Heart right ventricle (tissue), 16 donors: Measurements from ENCODE around the gene ACVRL1. TPM values are rescaled to one million over a fixed set of nuclear protein-coding genes. Genes with fewer than 3 reads are reported as not detected.

Experiments
- ATAC-seq, 8 donors: fragments of 200-7000 bp; cut with Tn5 transposase; one replicate each; pipeline ENCODE4 v1.9.1; 2020; ENCODE audit warnings: mild to moderate bottlenecking in 8 of 8, moderate library complexity in 8 of 8, moderate number of reproducible peaks in 1 of 8
- DNase-seq, 2 donors: peaks; one replicate each; pipeline ENCODE4 v3.0.0-alpha.2; 2020
- H3K27ac ChIP-seq, 10 donors: fragments of 200-600 bp; sonication (generic) in 2 of 10; one replicate each; pipeline versions ENCODE4 v1.5.0 to v1.8.0; 2020 to 2022; ENCODE audit warnings: mild to moderate bottlenecking in 3 of 10
- H3K27me3 ChIP-seq, 7 donors: fragments of 200-600 bp; one replicate each; pipeline ENCODE4 v1.8.0; 2021 to 2022; ENCODE audit warnings: mild to moderate bottlenecking in 2 of 7
- H3K36me3 ChIP-seq, 9 donors: fragments of 200-600 bp; sonication (generic) in 1 of 9; one replicate each; pipeline versions ENCODE4 v1.5.0 to v1.8.0; 2020 to 2022; ENCODE audit warnings: mild to moderate bottlenecking in 2 of 9
- H3K4me1 ChIP-seq, 9 donors: fragments of 200-600 bp; sonication (generic) in 1 of 9; one replicate each; pipeline versions ENCODE4 v1.5.0 to v1.8.0; 2020 to 2022; ENCODE audit warnings: mild to moderate bottlenecking in 4 of 9
- H3K4me3 ChIP-seq, 10 donors: fragments of 200-600 bp; sonication (generic) in 2 of 10; one replicate each; pipeline versions ENCODE4 v1.5.0 to v1.8.0; 2020 to 2022; ENCODE audit warnings: mild to moderate bottlenecking in 7 of 10, moderate library complexity in 2 of 10
- H3K9me3 ChIP-seq, 11 donors: fragments of 200-600 bp in 10 of 11; sonication (generic) in 2 of 11; one replicate each; pipeline versions ENCODE4 v1.5.0 to v1.8.0; 2013 to 2022; ENCODE audit warnings: mild to moderate bottlenecking in 2 of 11, control low read depth in 1 of 11, moderate library complexity in 1 of 11
- CTCF ChIP-seq, 9 donors: fragments of 200-600 bp; sonication (generic) in 2 of 9; IDR thresholded peaks; one replicate each; pipeline versions ENCODE4 v1.5.0 to v1.8.0; 2021 to 2022; ENCODE audit warnings: antibody characterized with exemption in 9 of 9, mild to moderate bottlenecking in 5 of 9, moderate library complexity in 1 of 9
- WGBS, 2 donors: extraction: QIAGEN DNeasy Blood & Tissue Kit; methylation state at CpG; one replicate each; pipeline ENCODE4 v1.1.7; 2013; ENCODE audit warnings: inconsistent platforms in 1 of 2; 5-methylcytosine and 5-hydroxymethylcytosine counted together
- intact Hi-C, 10 donors: fragments of 100-400 bp; cut with DNase I; formaldehyde crosslinking; loops; one replicate each; pipeline versions ENCODE4 v1.11.1 to v1.14.2; 2022
- long read RNA-seq, 3 donors: library from polyadenylated mRNA; unstranded; transcript quantifications; one replicate each; pipeline ENCODE4 v2.0.0, GENCODE V29; 2020 to 2021
- polyA plus RNA-seq, 2 donors: library from polyadenylated mRNA; stranded (reverse); fragments of 200-250 nt; gene quantifications; one replicate each; pipeline ENCODE4 v1.2.3, GENCODE V29; 2013
- total RNA-seq, 10 donors: library from RNA; stranded (reverse); fragmentation: NEBNext Ultra II Directional in 3 of 10; extraction: Animal tissue kit (Norgen Biotek cat#: 25700) in 3 of 10; gene quantifications; one replicate each; pipeline versions ENCODE4 v1.2.1 to v1.2.4, GENCODE V29; 2021 to 2023
- donor health status: Arrhythmogenic right ventricular cardiomyopathy.
- donor health status: ischemic (EF 13 %, LVEDD 7.1; RV severe dilation, severe dysfunction).
- donor health status: healthy with polysubstance abuse.
- donor health status: DM: no; HTN: yes; CAD: no.
- donor health status: DM: no; HTN: no; CAD: no.
- donor health status: ischemic (EF 25% LVEDD 6.9; RV normal size, moderate dysfunction).
- donor health status: ischemic (EF 25% LVEDD 5.7; RV mildly dilated, moderate dysfunction).
- donor health status: healthy.
- donor health status: DM: yes; HTN: yes; CAD: no.
- donor health status: Ischemic cardiomyopathy.
- donor health status: ischemic (EF 35%, LVEDD 5.7; RV mildly dilated, moderate dysfunction).
- donor health status: nonischemic (EF 11% LVEDD 7.7; RV severe dilation, severe dysfunction).
- donor health status: DM: yes; HTN: yes; CAD: no.
- donor health status: PGD.
- donor health status: ischemic (EF 29% LVEDD 5.4; RV normal size, mild dysfunction).
- donor health status: nonischemic (EF 23%, LVEDD 6.1; RV moderate dilation, normal function).

The ACVRL1 gene
- 10 to 100 TPM; 16.6 to 68.0 (median 26.3) TPM for total RNA-seq
- polyA plus RNA-seq = 10 to 100 TPM; 33.8 to 38.1 TPM
- long read RNA-seq, donor 1, partial matches to known transcripts = 4 of 24 reads
- long read RNA-seq, donor 1, other reads (novel, unspliced or antisense) = 17 of 24 reads
- long read RNA-seq, donor 2, full-length matches to known transcripts = 8 of 33 reads
- long read RNA-seq, donor 2, partial matches to known transcripts = 3 of 33 reads
- long read RNA-seq, donor 2, other reads (novel, unspliced or antisense) = 22 of 33 reads
- long read RNA-seq, donor 3, full-length matches to known transcripts = 9 of 37 reads
- long read RNA-seq, donor 3, partial matches to known transcripts = 22 of 37 reads
- long read RNA-seq, donor 3, other reads (novel, unspliced or antisense) = 6 of 37 reads

GRCh38 chr12:51907083-51907855 is at the start of gene ACVRL1:
ACVRL1 (plus strand) TSS chr12:51907504; CDS start chr12:51912475, 4,971 bp downstream.
- Histone ChIP-seq H3K4me3 (peak within 1 kb of the TSS; percentile 58 to 78 (median 70)), H3K27ac (peak within 1 kb of the TSS; percentile 90 to 98 (median 94)), H3K9me3 (peaks cover 0 to 4% (median 0%) of the 10 kb centered on the region in 11 donors), H3K4me1 (peaks cover 30 to 79% (median 77%) of the 10 kb centered on the region in 9 donors), H3K36me3 (peaks cover 0 to 5% (median 0%) of the 10 kb centered on the region in 9 donors), H3K27me3 (peaks cover 0 to 25% (median 11%) of the 10 kb centered on the region in 7 donors)
- WGBS, 2 donors = 5 to 6% methylated on average over 64 to 74 of the region's 74 CpGs
- ATAC-seq (peak in 6 of 8 donors; percentile 6 to 32 (median 13)), DNase-seq (peak in 1 of 2 donors; percentile 62)
- intact Hi-C loops = loop anchor here in 1 of 10 donors (5.0 kb wide), 1 partner anchor 70 kb away; no protein-coding TSS in a partner anchor
- TF ChIP-seq CTCF (IDR thresholded peaks at IDR 0.05) = no peak

GRCh38 chr12:51860986-51861385 is 46.3 kb upstream of the ACVRL1 start:
- H3K4me3 ChIP-seq = no peak overlapping the region
- H3K27me3 ChIP-seq = peaks cover 0 to 46% (median 30%) of the 10 kb centered on the region in 7 donors
- intact Hi-C loops = loop anchor here in 1 of 10 donors (5.0 kb wide), 1 partner anchor 439 kb away; the partner anchor contains the start of gene SLC4A8
- H3K9me3 ChIP-seq = no peaks in the 10 kb centered on the region
- no peak overlapping the region for H3K27ac ChIP-seq
- TF ChIP-seq CTCF (IDR thresholded peaks at IDR 0.05) = no peak
- peaks cover 0 to 25% (median 16%) of the 10 kb centered on the region in 9 donors for H3K4me1 ChIP-seq
- ATAC-seq (no peak), DNase-seq (no peak)
- no peaks in the 10 kb centered on the region for H3K36me3 ChIP-seq
- WGBS, 2 donors = 92 to 97% methylated on average over 3 of the region's 3 CpGs

GRCh38 chr12:51862947-51863346 is 44.4 kb upstream of the ACVRL1 start:
- Histone ChIP-seq H3K4me1 (peaks cover 0 to 19% (median 13%) of the 10 kb centered on the region in 9 donors), H3K4me3 (no peak overlapping the region), H3K36me3 (no peaks in the 10 kb centered on the region), H3K9me3 (no peaks in the 10 kb centered on the region), H3K27ac (no peak overlapping the region), H3K27me3 (peaks cover 0 to 54% (median 30%) of the 10 kb centered on the region in 7 donors)
- 86 to 89% methylated on average over 4 of the region's 4 CpGs for WGBS, 2 donors
- no peak for TF ChIP-seq CTCF (IDR thresholded peaks at IDR 0.05)
- intact Hi-C loops = loop anchor here in 1 of 10 donors (5.0 kb wide), 1 partner anchor 441 kb away; the partner anchor contains the start of gene SLC4A8
- ATAC-seq = no peak
- DNase-seq = no peak
